Skeletal muscle satellite cell (primary cell): ENCODE results near the gene NCOA5.

Experiments used
- H3K27me3 ChIP-seq: 2 replicates; pipeline ENCODE4 v1.7.0; 2013; ENCODE audit warnings: low read length; ENCODE audit not compliant: control insufficient read depth, insufficient read depth
- H3K36me3 ChIP-seq: 2 replicates; pipeline ENCODE4 v1.7.0; 2013; ENCODE audit warnings: mild to moderate bottlenecking, control low read depth, low read length; ENCODE audit not compliant: insufficient read depth
- H3K4me1 ChIP-seq: 2 replicates; pipeline ENCODE4 v1.7.0; 2013; ENCODE audit warnings: low read length; ENCODE audit not compliant: control insufficient read depth, insufficient read depth
- H3K4me2 ChIP-seq: 2 replicates; pipeline ENCODE4 v1.7.0; 2013; ENCODE audit warnings: mild to moderate bottlenecking, low read length
- H3K4me3 ChIP-seq: 2 replicates; pipeline ENCODE4 v1.7.0; 2013; ENCODE audit warnings: low read length
- H3K9ac ChIP-seq: 2 replicates; pipeline ENCODE4 v1.7.0; 2013; ENCODE audit warnings: mild to moderate bottlenecking, low read depth, low read length, moderate library complexity
- H3K9me3 ChIP-seq: replicated peaks from 2 replicates; pipeline ENCODE4 v1.7.0; 2013; ENCODE audit warnings: mild to moderate bottlenecking, control low read depth, low read length

NCOA5 gene

DNA sequence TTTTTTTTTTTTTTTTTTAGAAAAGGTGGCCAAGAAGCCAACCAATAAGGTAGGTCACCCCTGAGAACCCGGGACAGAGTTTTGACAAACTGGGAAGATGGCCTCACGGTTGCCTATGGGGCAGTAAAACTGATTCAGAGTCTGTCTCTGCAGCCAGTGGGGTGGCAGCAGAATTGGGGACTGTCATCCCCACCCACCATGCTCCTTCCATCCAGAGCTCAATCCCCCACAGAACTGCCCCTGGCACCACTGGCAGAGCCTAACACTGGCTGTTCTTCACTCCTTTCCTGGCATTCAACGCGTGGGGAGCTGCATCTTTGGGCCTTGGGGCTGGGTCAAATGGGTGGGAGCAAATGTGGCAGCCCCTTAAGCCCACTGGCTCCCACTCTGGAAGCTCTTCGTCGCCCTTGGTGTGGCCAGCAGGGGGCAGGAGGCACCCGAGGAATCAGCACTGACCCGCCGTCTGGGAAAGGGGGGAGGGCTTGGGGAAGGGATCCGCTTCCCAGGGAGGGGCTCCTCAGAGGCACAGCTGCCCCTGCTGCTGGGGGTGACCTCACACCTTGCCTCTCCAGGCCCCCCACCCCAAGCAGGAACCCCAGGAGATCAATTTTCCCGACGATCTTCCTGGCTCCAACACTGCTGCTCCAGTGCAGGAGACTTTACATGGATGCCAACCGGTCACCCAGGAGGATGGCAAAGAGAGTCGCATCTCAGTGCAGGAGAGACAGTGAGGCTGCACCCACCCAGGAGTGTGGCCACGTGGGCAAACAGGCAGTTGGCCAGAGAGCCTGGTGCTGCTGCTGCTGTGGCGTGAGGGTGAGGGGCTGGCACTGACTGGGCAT is 38.8 kb upstream of the NCOA5 start:
- Histone ChIP-seq H3K4me1 (no peaks in the 10 kb centered on the region), H3K27me3 (peaks cover 51% of the 10 kb centered on the region)

DNA sequence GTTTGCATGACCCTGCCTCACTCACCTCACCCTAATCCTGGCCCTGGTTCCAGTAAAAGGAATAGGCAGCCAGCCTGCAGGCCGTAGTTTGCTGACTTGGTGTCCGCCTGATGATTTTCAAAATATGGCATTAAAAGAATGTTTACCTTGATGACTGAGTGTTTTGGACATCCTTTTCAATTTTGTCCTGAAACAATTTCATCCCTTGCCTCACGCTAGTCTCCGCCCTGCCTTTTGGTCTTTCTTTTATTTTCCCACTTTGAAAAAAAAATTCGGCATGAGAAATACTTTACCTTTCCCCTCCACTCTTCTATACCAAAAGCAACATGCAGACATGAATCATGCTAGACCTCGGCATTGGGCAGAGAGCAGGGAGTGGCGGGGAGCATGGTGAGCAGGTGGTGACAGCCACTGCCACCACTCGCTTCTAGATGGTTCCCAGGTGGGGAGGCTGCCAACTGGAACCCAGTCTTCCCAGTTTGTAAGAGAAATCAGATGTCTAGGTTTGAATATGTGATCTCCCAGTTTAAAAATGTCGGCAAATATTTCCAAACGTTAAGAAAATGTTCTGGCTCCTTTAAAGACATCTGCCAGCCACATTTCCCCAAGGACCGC is 37.7 kb upstream of the NCOA5 start:
- Histone ChIP-seq H3K4me1 (no peaks in the 10 kb centered on the region), H3K36me3 (no peaks in the 10 kb centered on the region), H3K27me3 (peaks cover 59% of the 10 kb centered on the region), H3K9me3 (no peaks in the 10 kb centered on the region), H3K4me3 (no peak overlapping the region), H3K9ac (no peak overlapping the region), H3K4me2 (no peak overlapping the region)

More for the DNA sequence above, 38.8 kb upstream of the NCOA5 start:
- Histone ChIP-seq H3K4me3 (no peak overlapping the region), H3K4me2 (no peak overlapping the region), H3K9ac (no peak overlapping the region), H3K36me3 (no peaks in the 10 kb centered on the region), H3K9me3 (no peaks in the 10 kb centered on the region)

DNA sequence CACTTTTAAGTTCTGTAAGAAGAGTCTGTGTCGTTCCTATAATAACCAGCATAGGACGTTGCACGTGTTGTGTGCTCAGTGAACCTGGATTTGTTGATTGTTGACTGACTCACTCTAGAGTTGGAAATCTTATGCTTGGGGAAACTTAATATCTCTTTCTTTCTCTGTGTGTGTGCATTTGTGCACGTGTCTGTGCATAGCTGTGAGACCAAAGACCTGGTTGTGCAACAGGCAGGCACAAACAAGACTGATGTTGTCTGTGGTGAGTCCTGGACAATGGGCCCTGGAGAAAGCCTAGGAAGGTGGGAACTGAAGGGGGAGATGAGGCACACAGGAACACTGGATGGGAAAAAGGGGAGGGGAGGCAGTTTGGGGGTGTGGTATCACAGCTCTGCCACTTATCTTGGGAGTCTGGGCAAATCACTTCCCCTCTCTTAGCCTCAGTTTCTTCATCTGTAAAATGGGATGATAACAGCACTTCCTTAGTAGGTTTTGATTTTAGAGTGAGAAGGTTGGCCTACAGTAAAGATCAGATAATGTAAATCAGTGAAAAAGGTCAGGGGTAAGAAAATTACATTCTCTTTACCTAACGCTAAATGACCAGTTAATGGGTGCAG is 36.8 kb upstream of the NCOA5 start:
- Histone ChIP-seq H3K4me3 (no peak overlapping the region), H3K4me2 (no peak overlapping the region), H3K9ac (no peak overlapping the region), H3K27me3 (peaks cover 59% of the 10 kb centered on the region), H3K9me3 (no peaks in the 10 kb centered on the region), H3K36me3 (no peaks in the 10 kb centered on the region), H3K4me1 (peaks cover 6% of the 10 kb centered on the region)

DNA sequence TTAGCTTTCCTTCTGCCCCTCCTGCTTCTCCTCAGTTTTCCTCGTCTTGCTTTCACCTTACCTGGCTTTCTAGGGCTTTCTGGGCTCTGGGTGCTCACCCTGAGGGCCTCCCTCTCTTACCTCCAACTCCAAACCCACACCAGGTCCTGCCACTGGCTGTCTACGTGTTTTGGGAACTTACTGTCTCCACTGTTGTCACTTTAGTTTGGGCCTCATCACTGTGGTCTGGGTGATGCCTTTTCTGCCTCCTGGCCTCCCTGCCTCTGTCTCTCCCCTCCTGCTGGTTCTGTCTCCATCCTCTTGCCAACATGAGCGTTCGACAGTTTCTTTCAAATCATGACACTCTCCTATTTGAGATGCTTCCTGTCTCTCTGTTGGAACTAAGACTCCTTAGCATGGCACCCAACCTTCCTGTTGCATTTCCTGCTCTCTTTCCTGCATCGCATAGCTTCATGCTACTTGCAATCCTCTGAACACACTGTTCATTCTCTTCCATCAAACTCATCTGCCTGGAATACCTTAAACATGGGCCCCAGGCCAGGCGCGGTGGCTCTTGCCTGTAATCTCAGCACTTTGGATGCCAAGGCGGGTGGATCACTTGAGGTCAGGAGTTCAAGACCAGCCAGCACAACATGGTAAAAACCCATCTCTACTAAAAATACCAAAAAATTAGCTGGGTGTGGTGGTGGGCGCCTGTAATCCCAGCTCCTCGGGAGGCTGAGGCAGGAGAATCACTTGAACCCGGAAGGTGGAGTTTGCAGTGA is 33.9 kb upstream of the NCOA5 start:
- Histone ChIP-seq H3K27me3 (peaks cover 52% of the 10 kb centered on the region), H3K36me3 (no peaks in the 10 kb centered on the region), H3K4me1 (peaks cover 6% of the 10 kb centered on the region), H3K4me3 (no peak overlapping the region), H3K9me3 (no peaks in the 10 kb centered on the region), H3K9ac (no peak overlapping the region), H3K4me2 (no peak overlapping the region)

DNA sequence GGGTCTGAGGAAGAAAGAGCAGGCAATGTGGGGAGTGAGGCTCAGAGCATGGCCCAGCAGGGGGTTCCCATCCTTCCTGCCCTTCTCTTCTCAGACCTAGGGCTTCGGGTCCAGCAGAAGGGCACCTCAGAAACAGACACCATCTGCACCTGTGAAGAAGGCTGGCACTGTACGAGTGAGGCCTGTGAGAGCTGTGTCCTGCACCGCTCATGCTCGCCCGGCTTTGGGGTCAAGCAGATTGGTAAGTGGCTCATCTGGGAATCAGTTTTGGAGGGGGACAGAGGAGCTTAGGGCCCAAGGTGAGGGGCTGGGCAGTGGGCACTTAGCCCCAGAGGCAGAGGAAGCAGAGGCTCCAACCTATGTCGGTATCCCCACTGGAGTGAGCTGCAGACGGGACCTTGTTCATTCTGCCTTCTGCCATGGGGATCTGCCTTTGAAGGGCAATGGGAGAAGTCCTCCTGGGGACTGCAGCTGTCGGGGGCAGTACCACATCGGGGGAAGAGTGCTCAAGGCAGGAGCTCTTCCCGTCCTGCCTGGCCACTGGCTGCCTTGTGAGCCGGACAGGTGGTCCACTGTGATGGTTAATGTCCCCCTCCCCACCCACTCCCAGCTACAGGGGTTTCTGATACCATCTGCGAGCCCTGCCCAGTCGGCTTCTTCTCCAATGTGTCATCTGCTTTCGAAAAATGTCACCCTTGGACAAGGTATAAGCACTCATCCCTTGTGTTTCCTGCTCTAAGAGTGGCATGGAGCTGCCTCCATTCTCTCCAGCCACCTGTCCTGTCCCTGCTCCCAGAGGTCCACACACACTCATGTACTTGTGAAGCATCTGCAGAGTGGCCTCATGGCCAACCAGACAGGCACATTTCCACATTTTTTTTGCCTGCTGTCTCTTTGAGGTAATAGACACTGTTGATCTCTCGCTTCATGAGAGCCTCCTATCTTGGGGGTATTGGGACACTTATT is 33.0 kb upstream of the NCOA5 start:
- H3K4me1 ChIP-seq: peaks cover 8% of the 10 kb centered on the region
- no peak overlapping the region for H3K4me2 ChIP-seq
- no peaks in the 10 kb centered on the region for H3K36me3 ChIP-seq

DNA sequence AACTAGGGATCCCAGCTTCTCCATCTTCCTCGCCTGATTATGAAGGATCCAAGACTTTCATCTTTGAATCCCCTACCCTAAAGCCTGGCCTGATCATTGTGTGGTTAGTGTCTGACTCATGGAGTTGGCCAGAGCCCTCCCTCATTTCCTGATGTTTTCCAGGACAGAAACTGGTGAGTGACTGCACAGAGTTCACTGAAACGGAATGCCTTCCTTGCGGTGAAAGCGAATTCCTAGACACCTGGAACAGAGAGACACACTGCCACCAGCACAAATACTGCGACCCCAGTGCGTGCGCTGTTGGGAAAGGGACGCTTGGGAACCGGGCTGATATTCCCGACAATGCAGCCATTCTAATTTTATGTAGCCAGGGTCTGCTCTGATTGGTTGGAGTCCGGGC is 32.3 kb upstream of the NCOA5 start:
- Histone ChIP-seq H3K27me3 (peaks cover 49% of the 10 kb centered on the region), H3K36me3 (no peaks in the 10 kb centered on the region), H3K9ac (no peak overlapping the region), H3K4me3 (no peak overlapping the region), H3K4me2 (no peak overlapping the region), H3K4me1 (peaks cover 11% of the 10 kb centered on the region), H3K9me3 (no peaks in the 10 kb centered on the region)

More for the DNA sequence above, 33.0 kb upstream of the NCOA5 start:
- Histone ChIP-seq H3K9ac (no peak overlapping the region), H3K9me3 (no peaks in the 10 kb centered on the region), H3K27me3 (peaks cover 53% of the 10 kb centered on the region), H3K4me3 (no peak overlapping the region)

DNA sequence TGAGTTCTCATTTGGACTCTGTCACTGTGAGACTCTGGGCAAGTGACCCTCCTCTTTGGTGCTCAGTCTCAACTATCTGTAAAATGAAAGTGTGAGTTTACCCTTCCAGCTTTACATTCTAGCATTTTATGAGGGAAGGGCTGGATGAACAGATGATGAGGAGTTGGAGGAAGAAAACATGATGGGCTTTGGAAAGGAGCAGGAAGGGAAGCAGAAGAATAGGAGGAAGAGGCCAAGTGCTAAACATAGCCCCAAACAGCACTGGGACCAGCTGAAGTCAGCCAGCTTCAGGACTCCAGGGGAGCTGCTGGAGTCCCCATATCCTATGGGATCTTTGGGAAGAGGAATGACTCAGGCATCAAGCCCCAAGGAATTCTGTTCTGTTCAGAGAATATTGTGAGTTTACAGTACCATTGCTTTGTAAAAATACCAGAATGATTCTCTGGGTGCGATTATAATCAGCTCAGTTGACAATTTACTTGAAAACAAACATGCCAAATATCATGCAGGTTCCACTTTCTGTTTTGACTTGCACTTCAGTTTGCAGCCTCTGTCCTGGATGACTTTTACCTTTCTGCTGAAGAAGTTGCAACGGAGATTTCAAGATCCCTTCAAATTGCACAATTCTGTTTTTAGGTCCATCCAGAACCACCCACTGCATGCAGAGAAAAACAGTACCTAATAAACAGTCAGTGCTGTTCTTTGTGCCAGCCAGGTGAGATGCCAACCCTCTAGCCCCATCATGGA is 31.6 kb upstream of the NCOA5 start:
- H3K4me1 ChIP-seq: peaks cover 11% of the 10 kb centered on the region
- no peak overlapping the region for H3K9ac ChIP-seq
- H3K27me3 ChIP-seq: peaks cover 45% of the 10 kb centered on the region

GRCh38 chr20:46120136-46120535 is 30.4 kb upstream of the NCOA5 start:
- Histone ChIP-seq H3K4me2 (no peak overlapping the region), H3K4me1 (peaks cover 11% of the 10 kb centered on the region), H3K9me3 (no peaks in the 10 kb centered on the region), H3K27me3 (peaks cover 49% of the 10 kb centered on the region), H3K4me3 (no peak overlapping the region), H3K9ac (no peak overlapping the region), H3K36me3 (no peaks in the 10 kb centered on the region)

More for the DNA sequence above, 31.6 kb upstream of the NCOA5 start:
- Histone ChIP-seq H3K9me3 (no peaks in the 10 kb centered on the region), H3K4me2 (no peak overlapping the region), H3K4me3 (no peak overlapping the region), H3K36me3 (no peaks in the 10 kb centered on the region)

GRCh38 chr20:46119547-46119946 is 29.8 kb upstream of the NCOA5 start:
- no peak overlapping the region for H3K9ac ChIP-seq
- H3K4me1 ChIP-seq: peaks cover 11% of the 10 kb centered on the region
- H3K9me3 ChIP-seq: no peaks in the 10 kb centered on the region
- no peaks in the 10 kb centered on the region for H3K36me3 ChIP-seq
- no peak overlapping the region for H3K4me3 ChIP-seq
- H3K4me2 ChIP-seq: no peak overlapping the region
- H3K27me3 ChIP-seq: peaks cover 53% of the 10 kb centered on the region

DNA sequence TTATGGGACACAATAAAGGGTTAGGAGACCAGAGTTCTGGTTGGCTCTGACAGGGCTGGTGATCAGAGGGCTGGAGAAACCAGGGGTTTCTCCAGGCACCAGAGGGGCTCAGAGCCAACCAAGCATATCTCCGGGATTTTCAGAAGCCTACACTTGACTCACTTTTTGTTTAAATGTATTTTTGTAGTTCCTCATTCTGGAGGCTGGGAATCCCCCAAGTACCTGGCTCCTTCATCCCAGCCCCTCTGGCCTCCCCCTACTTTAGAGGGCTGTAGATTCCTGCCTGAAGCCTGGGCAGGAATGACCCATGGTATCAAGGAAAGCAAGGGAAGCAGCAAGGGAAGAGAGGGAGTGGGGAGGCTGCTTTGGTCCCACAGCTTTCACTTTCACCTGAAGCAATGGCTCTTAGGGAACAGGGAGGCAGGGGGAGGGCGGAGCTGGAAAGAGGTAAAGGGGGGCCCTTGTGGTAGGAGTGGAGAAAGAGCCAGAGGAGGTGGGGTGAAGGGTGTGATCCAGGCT is 29.3 kb upstream of the NCOA5 start:
- H3K4me1 ChIP-seq: peaks cover 11% of the 10 kb centered on the region
- no peak overlapping the region for H3K9ac ChIP-seq
- H3K4me3 ChIP-seq: no peak overlapping the region
- peaks cover 58% of the 10 kb centered on the region for H3K27me3 ChIP-seq
- H3K4me2 ChIP-seq: no peak overlapping the region
- no peaks in the 10 kb centered on the region for H3K36me3 ChIP-seq
- no peaks in the 10 kb centered on the region for H3K9me3 ChIP-seq
